B cell (primary cell): Measurements from ENCODE around the gene MACROH2A1. TPM values are rescaled to one million over a fixed set of nuclear protein-coding genes. Genes with fewer than 3 reads are reported as not detected.

Experiments
- ATAC-seq: fragments of 200-7000 bp; cut with Tn5 transposase; one replicate; pipeline ENCODE4 v1.10.0; 2021; ENCODE audit warnings: low read depth, mild to moderate bottlenecking, moderate number of reproducible peaks, moderate library complexity
- CTCF ChIA-PET: fragments of 350-600 bp; sonication (Branson Sonifier 250); formaldehyde crosslinking; loops from one replicate; lab custom pipeline; 2021; ENCODE audit warnings: antibody characterized with exemption, inconsistent platforms; lab: Charles Lee
- POLR2A ChIA-PET: fragments of 350-600 bp; sonication (Branson Sonifier 250); formaldehyde crosslinking; loops from one replicate; lab custom pipeline; 2021; ENCODE audit warnings: antibody characterized with exemption; lab: Charles Lee
- DNase-seq: peaks from one replicate; pipeline ENCODE4 v3.0.0; 2013
- H2AFZ ChIP-seq: 2 replicates; pipeline ENCODE4 v1.6.1; 2012; ENCODE audit warnings: mild to moderate bottlenecking, low read depth, low read length; ENCODE audit not compliant: insufficient read depth, poor library complexity, severe bottlenecking
- H3K27ac ChIP-seq, 2 donors: 1 replicate in 1 of 2; 2 replicates in 1 of 2; pipeline ENCODE4 v1.5.1; 2012 to 2013; ENCODE audit warnings: low read length in 2 of 2, mild to moderate bottlenecking in 2 of 2, moderate library complexity in 1 of 2
- H3K27me3 ChIP-seq, 4 experiments: fragments of 200-600 bp in 1 of 4; sonication (generic) in 1 of 4; replicated peaks in 1 of 4; 1 replicate in 2 of 4; 2 replicates in 2 of 4; pipeline versions ENCODE4 v1.6.1 to v1.7.0; 2013 to 2016; ENCODE audit warnings: low read length in 3 of 4, mild to moderate bottlenecking in 2 of 4, mixed read lengths in 1 of 4, moderate library complexity in 1 of 4; ENCODE audit not compliant: insufficient read depth in 4 of 4, control insufficient read depth in 3 of 4; ENCODE audit errors: control extremely low read depth in 1 of 4
- H3K36me3 ChIP-seq, 2 experiments: replicated peaks in 1 of 2; 1 replicate in 1 of 2; 2 replicates in 1 of 2; pipeline versions ENCODE4 v1.6.1 to v1.7.1; 2013; ENCODE audit warnings: low read length in 1 of 2; ENCODE audit not compliant: insufficient read depth in 2 of 2, control insufficient read depth in 1 of 2; ENCODE audit errors: control extremely low read depth in 1 of 2, extremely low read depth in 1 of 2
- H3K4me1 ChIP-seq, 2 donors: fragments of 200-600 bp in 1 of 2; sonication (generic) in 1 of 2; 1 replicate in 1 of 2; 2 replicates in 1 of 2; pipeline versions ENCODE4 v1.5.1 to v1.6.1; 2013 to 2017; ENCODE audit warnings: low read length in 2 of 2; ENCODE audit not compliant: control insufficient read depth in 2 of 2, insufficient read depth in 2 of 2
- H3K4me2 ChIP-seq: replicated peaks from 2 replicates; pipeline ENCODE3; 2012; ENCODE audit warnings: mild to moderate bottlenecking, low read depth, low read length; ENCODE audit not compliant: poor library complexity, severe bottlenecking
- H3K4me3 ChIP-seq, 5 experiments: fragments of 200-600 bp in 1 of 5; sonication (generic) in 1 of 5; 1 replicate in 3 of 5; 2 replicates in 2 of 5; pipeline versions ENCODE4 v1.5.1 to v1.7.0; 2011 to 2016; ENCODE audit warnings: low read length in 4 of 5, mild to moderate bottlenecking in 4 of 5, low read depth in 2 of 5, control low read depth in 1 of 5, moderate library complexity in 1 of 5; ENCODE audit not compliant: insufficient read depth in 1 of 5; ENCODE audit errors: control extremely low read depth in 1 of 5, extremely low read depth in 1 of 5
- H3K79me2 ChIP-seq: fragments of 200-600 bp; sonication (generic); one replicate; pipeline ENCODE4 v1.6.0; 2016; ENCODE audit warnings: low read length; ENCODE audit not compliant: control insufficient read depth, insufficient read depth
- H3K9ac ChIP-seq: fragments of 200-600 bp; sonication (generic); 2 replicates; pipeline ENCODE4 v1.6.1; 2017; ENCODE audit warnings: mild to moderate bottlenecking, low read length, moderate library complexity
- H3K9me3 ChIP-seq, 3 donors: one replicate each; pipeline versions ENCODE4 v1.6.1 to v1.7.1; 2013; ENCODE audit warnings: low read length in 2 of 3; ENCODE audit not compliant: control insufficient read depth in 2 of 3, insufficient read depth in 1 of 3; ENCODE audit errors: control extremely low read depth in 1 of 3
- H4K20me1 ChIP-seq: 2 replicates; pipeline ENCODE4 v1.6.0; 2012; ENCODE audit warnings: mild to moderate bottlenecking, low read length; ENCODE audit not compliant: insufficient read depth, control insufficient read depth, poor library complexity, severe bottlenecking
- H3K27ac Mint-ChIP-seq: one replicate; pipeline ENCODE4 v1.8.0; 2021; ENCODE audit warnings: mixed read lengths
- H3K27me3 Mint-ChIP-seq: one replicate; pipeline ENCODE4 v1.8.0; 2021; ENCODE audit warnings: mixed read lengths
- H3K4me1 Mint-ChIP-seq: one replicate; pipeline ENCODE4 v1.8.0; 2021; ENCODE audit warnings: mixed read lengths
- H3K4me3 Mint-ChIP-seq: one replicate; pipeline ENCODE4 v1.8.0; 2021; ENCODE audit warnings: mixed read lengths
- H3K9me3 Mint-ChIP-seq: one replicate; pipeline ENCODE4 v1.8.0; 2022; ENCODE audit warnings: mixed read lengths; ENCODE audit not compliant: insufficient read depth
- CTCF ChIP-seq: fragments of 200-600 bp; IDR thresholded peaks from one replicate; pipeline ENCODE4 v1.8.0; 2022; ENCODE audit warnings: antibody characterized with exemption, mild to moderate bottlenecking
- EZH2 ChIP-seq: IDR thresholded peaks from 2 replicates; pipeline ENCODE4 v1.6.1; 2012; ENCODE audit warnings: borderline replicate concordance, low read depth, mild to moderate bottlenecking, moderate library complexity, low read length; ENCODE audit not compliant: insufficient read depth, poor library complexity, severe bottlenecking
- WGBS: methylation state at CpG from one replicate; pipeline ENCODE4 v1.1.5; 2013; ENCODE audit warnings: missing lambda C conversion rate; ENCODE audit not compliant: insufficient coverage; 5-methylcytosine and 5-hydroxymethylcytosine counted together
- intact Hi-C: fragments of 100-400 bp; cut with micrococcal nuclease; formaldehyde crosslinking; loops from one replicate; pipeline ENCODE4 v1.10.0; 2022
- polyA plus RNA-seq: library from polyadenylated mRNA; depleted of rRNA; stranded (reverse); fragments of >200 nt; gene quantifications from 2 replicates; pipeline ENCODE4 v1.2.3, GENCODE V29; 2012
- total RNA-seq, 2 donors: library from RNA; stranded (reverse); fragments of 120-200 nt in 1 of 2; gene quantifications; 1 replicate in 1 of 2; 2 replicates in 1 of 2; pipeline versions ENCODE4 v1.2.3 to v1.2.4, GENCODE V29; 2013 to 2022

The MACROH2A1 gene
- total and polyA plus RNA-seq, 2 donors (not counting 1 experiment from before 2014, with no cell fraction given) = 80.1 to 99.7 TPM

GRCh38 chr5:135371622-135372232 is 27.3 kb downstream of the MACROH2A1 start:
- Mint-ChIP-seq H3K27ac (no peak overlapping the region), H3K4me1 (peaks cover 19% of the 10 kb centered on the region), H3K9me3 (no peaks in the 10 kb centered on the region), H3K27me3 (no peaks in the 10 kb centered on the region), H3K4me3 (no peak overlapping the region)
- DNase-seq = no peak
- H3K4me3 ChIP-seq = no peak overlapping the region
- no peaks in the 10 kb centered on the region for H3K9me3 ChIP-seq
- H3K27ac ChIP-seq = no peak overlapping the region
- intact Hi-C loops = no loop called here
- H3K36me3 ChIP-seq = peaks cover 8 to 59% of the 10 kb centered on the region in 2 experiments
- no peaks in the 10 kb centered on the region for H3K27me3 ChIP-seq
- TF ChIP-seq CTCF (no peak), EZH2 (no peak)
- no peak for ATAC-seq
- H3K9ac ChIP-seq = no peak overlapping the region
- CTCF ChIA-PET = no interaction called here
- H3K4me2 ChIP-seq = no peak overlapping the region
- H3K4me1 ChIP-seq = peaks cover 4 to 12% of the 10 kb centered on the region in 2 donors
- POLR2A ChIA-PET = no interaction called here
- peaks cover 8% of the 10 kb centered on the region for H4K20me1 ChIP-seq
- WGBS = no CpG with 5 or more reads among the region's 4 CpGs
- H3K79me2 ChIP-seq = peaks cover 15% of the 10 kb centered on the region
- H2AFZ ChIP-seq = no peak overlapping the region

- ATAC-seq = no peak
- H3K79me2 ChIP-seq = peaks cover 15% of the 10 kb centered on the region
- peaks cover 8% of the 10 kb centered on the region for H4K20me1 ChIP-seq
- H3K36me3 ChIP-seq = peaks cover 3 to 65% of the 10 kb centered on the region in 2 experiments
- no peak overlapping the region for H3K9ac ChIP-seq
- Mint-ChIP-seq H3K4me3 (no peak overlapping the region), H3K27ac (no peak overlapping the region), H3K27me3 (no peaks in the 10 kb centered on the region), H3K9me3 (no peaks in the 10 kb centered on the region), H3K4me1 (peaks cover 19% of the 10 kb centered on the region)
- no peak overlapping the region for H3K4me2 ChIP-seq
- H3K4me3 ChIP-seq = no peak overlapping the region
- H3K27ac ChIP-seq = no peak overlapping the region
- CTCF ChIA-PET = no interaction called here
- TF ChIP-seq CTCF (no peak), EZH2 (no peak)
- H3K27me3 ChIP-seq = no peaks in the 10 kb centered on the region
- 95% methylated on average over 6 of the region's 6 CpGs for WGBS
- POLR2A ChIA-PET = no interaction called here
- intact Hi-C loops = no loop called here
- H2AFZ ChIP-seq = no peak overlapping the region
- peaks cover 4 to 12% of the 10 kb centered on the region in 2 donors for H3K4me1 ChIP-seq
- no peak for DNase-seq
- no peaks in the 10 kb centered on the region for H3K9me3 ChIP-seq
These were observed 29.1 kb downstream of the MACROH2A1 start for GRCh38 chr5:135369952-135370351.
